ENCODE results near the gene KDM7A. TPM values are rescaled to one million over a fixed set of nuclear protein-coding genes. Genes with fewer than 3 reads are reported as not detected.
"Not testable (repeated sequence)": the region's sequence is repeated elsewhere in the genome, so short reads cannot be mapped to it uniquely, and the experiment has no call there.

Gene KDM7A
- total RNA-seq, 5 donors from 2014 or later (not counting 1 experiment from before 2014, with no cell fraction given) = 36.5 to 60.2 (median 55.0) TPM

DNA sequence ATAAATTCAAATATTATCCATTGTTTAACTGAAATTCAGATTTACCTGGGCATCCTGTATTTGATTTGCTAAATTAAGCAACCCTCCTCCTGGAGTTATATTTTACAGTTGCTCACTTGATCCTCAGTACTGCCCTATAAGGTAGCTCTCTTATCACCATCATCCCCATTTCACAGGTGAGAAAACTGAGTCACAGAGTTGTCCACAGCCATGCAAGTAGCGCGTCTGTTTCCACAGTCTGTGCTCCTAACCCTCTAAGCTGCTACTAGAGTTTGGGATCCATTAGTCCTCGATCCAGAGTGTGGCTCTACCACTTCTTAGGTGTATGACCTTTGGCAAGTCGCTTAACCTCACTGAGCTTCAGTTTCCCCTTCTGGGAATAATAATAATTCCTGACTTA, 34.9 kb upstream of the KDM7A start:
- WGBS (ENCODE audit: insufficient coverage) = 64% methylated on average over 4 of the region's 4 CpGs
- Mint-ChIP-seq H3K27ac (peak overlapping the region; percentile 73 to 79), H3K4me3 (no peak overlapping the region), H3K4me1 (peaks cover 41 to 71% (median 51%) of the 10 kb centered on the region in 3 donors), H3K9me3 (no peaks in the 10 kb centered on the region), H3K27me3 (no peaks in the 10 kb centered on the region), H3K36me3 (no peaks in the 10 kb centered on the region)
- ChIA-PET POLR2A (interaction anchor here in 1 of 2 donors (0.6 kb wide), 1 partner anchor 9 kb away, joined by 11 read pairs; no protein-coding TSS in a partner anchor), CTCF (no interaction called here)
- peaks cover 7 to 35% of the 10 kb centered on the region in 2 experiments for H3K4me1 ChIP-seq (ENCODE audit: control insufficient read depth in 1 of 2, extremely low read depth in 1 of 2, insufficient read depth in 2 of 2, low read length in 2 of 2)
- DNase-seq = no peak
- no peaks in the 10 kb centered on the region for H3K27me3 ChIP-seq (replicated peaks in 1 of 2; ENCODE audit: control insufficient read depth in 2 of 2, extremely low read depth in 1 of 2, insufficient read depth in 2 of 2, low read length in 1 of 2)
- no peak for ATAC-seq (replicated peaks in 1 of 4)
- no peak overlapping the region for H3K27ac ChIP-seq (ENCODE audit: low read length)
- no peak overlapping the region for H3K4me3 ChIP-seq (ENCODE audit: control insufficient read depth in 1 of 2, extremely low read depth in 1 of 2, low read length in 1 of 2)
- no peaks in the 10 kb centered on the region for H3K36me3 ChIP-seq (ENCODE audit: control insufficient read depth in 2 of 2, extremely low read depth in 1 of 2, insufficient read depth in 1 of 2, low read length in 1 of 2)
- H3K9me3 ChIP-seq = no peaks in the 10 kb centered on the region

DNA sequence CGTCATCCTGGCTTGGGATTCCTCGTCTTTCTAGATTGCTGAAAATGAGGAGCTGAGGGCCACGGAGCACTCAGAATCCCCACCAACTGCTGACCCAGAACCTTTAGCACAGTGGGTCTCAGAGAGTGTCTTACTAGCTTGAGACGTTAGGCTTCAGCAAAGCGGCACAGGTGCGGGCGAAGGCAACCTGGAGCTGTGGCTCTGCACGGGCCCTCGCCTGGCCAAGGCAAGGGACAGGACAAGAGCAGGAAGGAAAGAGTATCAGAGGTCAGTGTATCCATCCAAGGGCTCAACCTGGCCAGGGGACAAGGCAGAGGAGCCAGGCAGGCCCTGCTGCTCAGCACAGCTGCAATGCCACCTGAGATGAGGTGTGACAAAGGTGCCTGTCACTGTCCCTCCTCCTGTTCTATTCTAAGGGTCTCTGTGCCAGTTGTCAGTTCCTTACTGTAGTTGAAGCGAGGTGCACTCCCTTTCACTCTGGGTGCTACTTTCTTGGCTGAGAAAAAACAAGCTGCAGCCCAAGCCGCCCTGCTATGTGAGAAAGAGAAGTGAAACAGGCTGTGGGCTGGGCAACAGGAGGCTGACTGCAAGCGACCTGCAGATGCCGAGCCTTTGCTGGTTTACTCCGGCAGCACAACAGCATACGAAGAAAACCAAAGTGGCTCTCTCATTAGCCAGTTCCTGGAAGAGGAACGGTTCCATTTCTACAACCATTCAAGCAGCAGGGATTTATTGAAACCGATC, 33.3 kb upstream of the KDM7A start:
- H3K36me3 Mint-ChIP-seq = no peaks in the 10 kb centered on the region
- Histone ChIP-seq H3K4me1 (ENCODE audit: control insufficient read depth in 1 of 2, extremely low read depth in 1 of 2, insufficient read depth in 2 of 2, low read length in 2 of 2) (peaks cover 7 to 32% of the 10 kb centered on the region in 2 experiments), H3K27ac (ENCODE audit: low read length) (peak overlapping the region; percentile 28), H3K4me3 (ENCODE audit: control insufficient read depth in 1 of 2, extremely low read depth in 1 of 2, low read length in 1 of 2) (peak overlapping the region in 1 of 2 donors; percentile 8), H3K36me3 (ENCODE audit: control insufficient read depth in 2 of 2, extremely low read depth in 1 of 2, insufficient read depth in 1 of 2, low read length in 1 of 2) (no peaks in the 10 kb centered on the region), H3K27me3 (replicated peaks in 1 of 2; ENCODE audit: control insufficient read depth in 2 of 2, extremely low read depth in 1 of 2, insufficient read depth in 2 of 2, low read length in 1 of 2) (no peaks in the 10 kb centered on the region), H3K9me3 (no peaks in the 10 kb centered on the region)
- peak overlapping the region; percentile 89 to 92 for H3K27ac Mint-ChIP-seq
- CTCF ChIA-PET = no interaction called here
- 54% methylated on average over 14 of the region's 17 CpGs for WGBS (ENCODE audit: insufficient coverage)
- POLR2A ChIA-PET = interaction anchor here in 1 of 2 donors (0.6 kb wide), 1 partner anchor 10 kb away, joined by 3 read pairs; no protein-coding TSS in a partner anchor
- ATAC-seq (replicated peaks in 1 of 4) = peak; percentile 73 to 81 (median 77)
- DNase-seq = peak in 25 of 35 experiments; percentile 6 to 55 (median 28)
- no peaks in the 10 kb centered on the region for H3K9me3 Mint-ChIP-seq
- peaks cover 43 to 77% (median 50%) of the 10 kb centered on the region in 3 donors for H3K4me1 Mint-ChIP-seq
- peak overlapping the region; percentile 50 to 68 (median 54) for H3K4me3 Mint-ChIP-seq
- no peaks in the 10 kb centered on the region for H3K27me3 Mint-ChIP-seq

DNA sequence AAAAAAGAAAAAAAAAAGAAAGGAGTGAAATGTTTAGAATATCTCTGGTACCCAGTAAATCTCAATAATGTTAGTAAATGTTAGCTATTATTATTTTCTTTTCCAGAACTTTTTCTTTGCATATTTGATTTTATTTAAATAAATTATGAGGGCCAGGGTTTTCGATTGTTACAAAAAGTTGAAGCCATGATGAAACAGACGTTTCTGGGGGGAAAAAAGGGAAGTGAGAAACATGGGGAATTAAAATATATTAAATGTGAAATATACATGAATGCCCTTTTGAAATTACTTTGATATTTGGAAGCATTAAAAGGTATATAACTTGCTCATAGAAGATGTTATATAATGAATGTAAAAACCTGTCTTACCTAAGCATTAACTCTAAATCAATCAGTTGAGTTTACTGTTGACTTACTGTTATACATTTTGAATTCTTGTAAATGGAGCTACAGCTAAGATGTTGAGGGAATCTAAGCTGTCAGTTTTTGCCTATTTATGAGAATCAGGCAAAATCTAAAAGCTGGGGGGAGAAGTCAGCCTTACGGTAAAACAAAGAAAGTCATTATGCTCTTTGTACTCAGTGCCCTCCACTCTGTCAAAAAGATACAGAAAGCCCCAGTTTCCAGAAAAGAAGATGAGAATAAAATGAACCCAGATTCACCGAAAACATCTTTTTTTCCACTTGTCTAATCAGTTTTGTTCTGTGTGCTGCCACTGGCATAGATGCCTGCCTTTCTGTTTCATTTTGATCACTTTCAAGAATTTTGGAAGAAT, 30.0 kb upstream of the KDM7A start:
- no peaks in the 10 kb centered on the region for H3K36me3 ChIP-seq (ENCODE audit: control insufficient read depth in 2 of 2, extremely low read depth in 1 of 2, insufficient read depth in 1 of 2, low read length in 1 of 2)
- H3K4me1 ChIP-seq (ENCODE audit: control insufficient read depth in 1 of 2, extremely low read depth in 1 of 2, insufficient read depth in 2 of 2, low read length in 2 of 2) = peaks cover 7 to 22% of the 10 kb centered on the region in 2 experiments
- Mint-ChIP-seq H3K4me1 (peaks cover 27 to 50% (median 33%) of the 10 kb centered on the region in 3 donors), H3K9me3 (peaks cover 4 to 12% (median 6%) of the 10 kb centered on the region in 3 donors), H3K36me3 (no peaks in the 10 kb centered on the region), H3K27ac (no peak overlapping the region), H3K27me3 (no peaks in the 10 kb centered on the region), H3K4me3 (peak overlapping the region in 1 of 3 donors; percentile 7)
- 86% methylated on average over 1 of the region's 4 CpGs for WGBS (ENCODE audit: insufficient coverage)
- H3K9me3 ChIP-seq = no peaks in the 10 kb centered on the region
- ATAC-seq (replicated peaks in 1 of 4) (no peak), DNase-seq (no peak)
- ChIA-PET POLR2A (interaction anchor here in 1 of 2 donors (0.5 kb wide), 1 partner anchor 203 kb away, joined by 3 read pairs; no protein-coding TSS in a partner anchor), CTCF (interaction anchor here in 1 of 2 donors (0.5 kb wide), 1 partner anchor 18 kb away, joined by 4 read pairs; no protein-coding TSS in a partner anchor)
- H3K27me3 ChIP-seq (replicated peaks in 1 of 2; ENCODE audit: control insufficient read depth in 2 of 2, extremely low read depth in 1 of 2, insufficient read depth in 2 of 2, low read length in 1 of 2) = no peaks in the 10 kb centered on the region
- H3K27ac ChIP-seq (ENCODE audit: low read length) = no peak overlapping the region
- no peak overlapping the region for H3K4me3 ChIP-seq (ENCODE audit: control insufficient read depth in 1 of 2, extremely low read depth in 1 of 2, low read length in 1 of 2)

DNA sequence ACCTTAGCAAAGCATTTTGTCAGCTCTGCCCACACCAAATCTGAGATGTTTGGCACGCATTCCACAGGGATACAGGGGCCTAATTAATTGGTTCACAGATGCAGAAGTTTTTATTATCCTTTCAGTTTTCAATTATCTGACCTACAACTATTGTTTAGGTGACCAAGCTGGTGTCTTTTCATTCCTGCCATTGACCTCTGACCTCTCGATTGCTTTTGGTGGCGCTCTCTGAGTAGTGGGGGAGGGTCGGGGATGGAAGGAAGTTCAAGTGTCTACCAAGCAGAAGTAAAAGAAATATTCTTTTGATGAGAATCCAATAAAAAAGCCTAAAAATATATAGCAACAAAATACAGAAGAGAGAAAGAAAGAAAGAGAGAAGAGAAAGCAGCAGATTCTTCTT, 28.8 kb upstream of the KDM7A start:
- 100% methylated on average over 1 of the region's 4 CpGs for WGBS (ENCODE audit: insufficient coverage)
- Histone ChIP-seq H3K4me1 (ENCODE audit: control insufficient read depth in 1 of 2, extremely low read depth in 1 of 2, insufficient read depth in 2 of 2, low read length in 2 of 2) (peaks cover 7 to 11% of the 10 kb centered on the region in 2 experiments), H3K27ac (ENCODE audit: low read length) (no peak overlapping the region), H3K36me3 (ENCODE audit: control insufficient read depth in 2 of 2, extremely low read depth in 1 of 2, insufficient read depth in 1 of 2, low read length in 1 of 2) (no peaks in the 10 kb centered on the region), H3K9me3 (no peaks in the 10 kb centered on the region), H3K4me3 (ENCODE audit: control insufficient read depth in 1 of 2, extremely low read depth in 1 of 2, low read length in 1 of 2) (no peak overlapping the region), H3K27me3 (replicated peaks in 1 of 2; ENCODE audit: control insufficient read depth in 2 of 2, extremely low read depth in 1 of 2, insufficient read depth in 2 of 2, low read length in 1 of 2) (no peaks in the 10 kb centered on the region)
- Mint-ChIP-seq H3K27ac (peak overlapping the region; percentile 61 to 69), H3K27me3 (no peaks in the 10 kb centered on the region), H3K4me1 (peaks cover 25 to 42% (median 27%) of the 10 kb centered on the region in 3 donors), H3K36me3 (no peaks in the 10 kb centered on the region), H3K4me3 (no peak overlapping the region), H3K9me3 (peaks cover 4 to 12% (median 6%) of the 10 kb centered on the region in 3 donors)
- CTCF ChIA-PET = no interaction called here
- POLR2A ChIA-PET = no interaction called here
- no peak for ATAC-seq (replicated peaks in 1 of 4)
- no peak for DNase-seq

DNA sequence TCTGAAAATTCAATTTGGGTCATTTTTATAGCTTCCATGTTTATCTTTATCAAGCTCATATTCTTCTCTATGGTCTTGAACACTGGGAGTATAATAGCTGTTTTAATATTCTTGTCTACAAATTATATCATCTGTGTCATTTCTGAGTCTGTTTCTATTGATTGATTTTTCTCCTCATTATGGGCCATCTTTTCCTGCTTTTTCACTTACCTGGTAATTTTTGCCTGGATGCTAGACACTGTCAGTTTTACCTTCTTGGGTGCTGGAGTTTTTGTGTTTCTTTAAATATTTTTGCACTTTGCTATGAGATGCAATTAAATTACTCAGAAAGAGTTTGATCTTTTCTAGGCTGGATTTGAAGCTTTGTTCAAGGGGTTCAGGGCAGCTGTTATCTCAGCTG, 26.8 kb upstream of the KDM7A start:
- H3K4me3 Mint-ChIP-seq = no peak overlapping the region
- H3K36me3 Mint-ChIP-seq = no peaks in the 10 kb centered on the region
- CTCF ChIA-PET = no interaction called here
- H3K36me3 ChIP-seq (ENCODE audit: control insufficient read depth in 2 of 2, extremely low read depth in 1 of 2, insufficient read depth in 1 of 2, low read length in 1 of 2) = no peaks in the 10 kb centered on the region
- H3K4me1 Mint-ChIP-seq = peaks cover 13 to 24% (median 15%) of the 10 kb centered on the region in 3 donors
- DNase-seq (no peak), ATAC-seq (replicated peaks in 1 of 4) (no peak)
- H3K4me1 ChIP-seq (ENCODE audit: control insufficient read depth in 1 of 2, extremely low read depth in 1 of 2, insufficient read depth in 2 of 2, low read length in 2 of 2) = no peaks in the 10 kb centered on the region
- no peak overlapping the region for H3K27ac Mint-ChIP-seq
- POLR2A ChIA-PET = no interaction called here
- H3K27me3 Mint-ChIP-seq = no peaks in the 10 kb centered on the region
- H3K9me3 Mint-ChIP-seq = peaks cover 4 to 12% (median 6%) of the 10 kb centered on the region in 3 donors
- H3K9me3 ChIP-seq = no peaks in the 10 kb centered on the region
- H3K27me3 ChIP-seq (replicated peaks in 1 of 2; ENCODE audit: control insufficient read depth in 2 of 2, extremely low read depth in 1 of 2, insufficient read depth in 2 of 2, low read length in 1 of 2) = no peaks in the 10 kb centered on the region
- no peak overlapping the region for H3K4me3 ChIP-seq (ENCODE audit: control insufficient read depth in 1 of 2, extremely low read depth in 1 of 2, low read length in 1 of 2)
- no peak overlapping the region for H3K27ac ChIP-seq (ENCODE audit: low read length)

DNA sequence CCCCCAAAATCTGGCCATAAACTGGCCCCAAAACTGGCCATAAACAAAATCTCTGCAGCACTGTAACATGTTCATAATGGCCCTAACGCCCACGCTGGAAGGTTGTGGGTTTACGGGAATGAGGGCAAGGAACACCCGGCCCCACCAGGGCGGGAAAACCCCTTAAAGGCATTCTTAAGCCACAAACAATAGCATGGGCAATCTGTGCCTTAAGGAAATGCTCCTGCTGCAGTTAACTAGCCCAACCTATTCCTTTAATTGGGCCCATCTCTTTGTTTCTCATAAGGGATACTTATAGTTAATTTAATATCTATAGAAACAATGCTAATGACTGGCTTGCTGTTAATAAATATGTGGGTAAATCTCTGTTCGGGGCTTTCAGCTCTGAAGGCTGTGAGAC, 26.2 kb upstream of the KDM7A start:
- H3K36me3 ChIP-seq (ENCODE audit: control insufficient read depth in 2 of 2, extremely low read depth in 1 of 2, insufficient read depth in 1 of 2, low read length in 1 of 2); H3K27me3 ChIP-seq (replicated peaks in 1 of 2; ENCODE audit: control insufficient read depth in 2 of 2, extremely low read depth in 1 of 2, insufficient read depth in 2 of 2, low read length in 1 of 2); H3K4me1 ChIP-seq (ENCODE audit: control insufficient read depth in 1 of 2, extremely low read depth in 1 of 2, insufficient read depth in 2 of 2, low read length in 2 of 2); H3K36me3 Mint-ChIP-seq; H3K27ac Mint-ChIP-seq; H3K27ac ChIP-seq (ENCODE audit: low read length); H3K4me3 ChIP-seq (ENCODE audit: control insufficient read depth in 1 of 2, extremely low read depth in 1 of 2, low read length in 1 of 2); H3K9me3 ChIP-seq; H3K4me3 Mint-ChIP-seq; POLR2A ChIA-PET; ATAC-seq (replicated peaks in 1 of 4); H3K27me3 Mint-ChIP-seq; CTCF ChIA-PET; DNase-seq: not testable (repeated sequence)
- Mint-ChIP-seq H3K9me3 (peaks cover 4 to 12% (median 6%) of the 10 kb centered on the region in 3 donors), H3K4me1 (peaks cover 13 to 22% (median 15%) of the 10 kb centered on the region in 3 donors)
- WGBS (ENCODE audit: insufficient coverage) = no CpG with 5 or more reads among the region's 6 CpGs

Data from T-cell (primary cell).